Colonic mucosa (tissue), 4 donors: Measurements from ENCODE around the gene SMC2. TPM values are rescaled to one million over a fixed set of nuclear protein-coding genes. Genes with fewer than 3 reads are reported as not detected.

Experiments
- DNase-seq: peaks from one replicate; pipeline ENCODE4 v3.0.0-alpha.2; 2020
- H3K27ac ChIP-seq: fragments of 200-600 bp; one replicate; pipeline ENCODE4 v1.8.0; 2021
- H3K27me3 ChIP-seq: fragments of 200-600 bp; one replicate; pipeline ENCODE4 v1.8.0; 2021
- H3K36me3 ChIP-seq: fragments of 200-600 bp; one replicate; pipeline ENCODE4 v1.8.0; 2021
- H3K4me1 ChIP-seq: fragments of 200-600 bp; one replicate; pipeline ENCODE4 v1.8.0; 2021; ENCODE audit warnings: mild to moderate bottlenecking
- H3K4me3 ChIP-seq: fragments of 200-600 bp; one replicate; pipeline ENCODE4 v1.8.0; 2021
- H3K9ac ChIP-seq, 2 donors: one replicate each; pipeline ENCODE4 v1.7.0; 2013; ENCODE audit warnings: control low read depth in 2 of 2, low read depth in 2 of 2, low read length in 2 of 2
- H3K9me3 ChIP-seq: fragments of 200-600 bp; one replicate; pipeline ENCODE4 v1.8.0; 2021
- intact Hi-C: fragments of 100-400 bp; cut with DNase I; formaldehyde crosslinking; loops from one replicate; pipeline ENCODE4 v1.14.1; 2022
- total RNA-seq, 2 donors: library from RNA; stranded (reverse); fragmentation: NEBNext Ultra II Directional in 1 of 2; extraction: Animal tissue kit (Norgen Biotek cat#: 25700) in 1 of 2; gene quantifications; one replicate each; pipeline ENCODE4 v1.2.1, GENCODE V29; 2021
- TF ChIP-seq, protein P1 (sequence below): fragments of 200-600 bp; IDR thresholded peaks from one replicate; pipeline ENCODE4 v1.8.0; 2022; ENCODE audit warnings: antibody characterized with exemption, mild to moderate bottlenecking
- donor health status: healthy.
- donor health status: DM: no; HTN: no; CAD: no.
- donor health status: DM: no; HTN: no; CAD: no.

SMC2 gene
- 10 to 100 TPM; 14.4 to 37.2 TPM for total RNA-seq

DNA sequence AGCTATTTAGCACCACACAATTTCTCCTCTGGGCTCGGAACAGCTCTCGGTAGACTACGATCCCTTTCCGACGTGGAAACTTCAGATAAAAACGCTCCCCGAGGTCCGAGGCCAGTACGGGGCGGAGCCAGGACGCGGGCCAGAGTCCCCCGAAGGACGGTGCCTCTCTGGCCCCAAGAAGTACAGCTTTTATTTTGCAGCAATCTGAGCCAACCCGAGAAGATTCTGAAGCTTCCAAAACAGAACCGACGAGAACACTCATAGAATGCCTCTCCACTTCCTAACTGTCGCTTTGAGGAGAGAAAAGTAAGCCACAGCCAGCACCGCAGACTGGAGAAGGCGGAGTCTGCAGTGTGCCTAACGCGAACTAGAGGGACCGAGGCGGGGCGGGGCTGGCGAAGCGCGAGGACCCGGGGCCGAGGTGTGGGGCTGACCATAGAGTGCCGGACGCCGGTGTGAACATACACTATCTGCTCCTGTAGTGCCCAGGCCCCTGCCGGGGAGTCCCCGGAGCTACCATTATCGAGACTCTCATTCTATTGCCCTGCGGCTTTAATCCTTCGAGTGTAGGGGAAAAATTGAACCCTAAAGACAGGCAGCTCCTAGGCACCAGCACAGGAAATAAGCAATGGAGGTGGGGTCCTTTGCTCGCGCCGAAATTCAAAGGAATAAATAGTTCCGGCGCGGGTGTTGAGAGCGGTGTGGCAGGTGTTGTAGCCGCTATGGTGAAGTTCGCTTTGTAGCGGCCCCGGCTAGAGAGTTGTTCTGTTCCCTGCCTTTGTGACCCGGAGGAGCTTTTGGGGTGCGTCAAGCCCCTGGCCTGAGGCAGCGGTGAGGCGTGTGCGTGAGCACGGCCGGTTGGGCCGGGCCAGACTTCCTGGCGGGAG, at the start of gene SMC2:
SMC2 (plus strand) TSS at position 663 of the 887 bp plus-strand sequence. CDS start 1,076 bp downstream, outside the sequence.
- H3K4me1 ChIP-seq, result peaks cover 8% of the 10 kb centered on the region
- TF ChIP-seq, protein P1, sequence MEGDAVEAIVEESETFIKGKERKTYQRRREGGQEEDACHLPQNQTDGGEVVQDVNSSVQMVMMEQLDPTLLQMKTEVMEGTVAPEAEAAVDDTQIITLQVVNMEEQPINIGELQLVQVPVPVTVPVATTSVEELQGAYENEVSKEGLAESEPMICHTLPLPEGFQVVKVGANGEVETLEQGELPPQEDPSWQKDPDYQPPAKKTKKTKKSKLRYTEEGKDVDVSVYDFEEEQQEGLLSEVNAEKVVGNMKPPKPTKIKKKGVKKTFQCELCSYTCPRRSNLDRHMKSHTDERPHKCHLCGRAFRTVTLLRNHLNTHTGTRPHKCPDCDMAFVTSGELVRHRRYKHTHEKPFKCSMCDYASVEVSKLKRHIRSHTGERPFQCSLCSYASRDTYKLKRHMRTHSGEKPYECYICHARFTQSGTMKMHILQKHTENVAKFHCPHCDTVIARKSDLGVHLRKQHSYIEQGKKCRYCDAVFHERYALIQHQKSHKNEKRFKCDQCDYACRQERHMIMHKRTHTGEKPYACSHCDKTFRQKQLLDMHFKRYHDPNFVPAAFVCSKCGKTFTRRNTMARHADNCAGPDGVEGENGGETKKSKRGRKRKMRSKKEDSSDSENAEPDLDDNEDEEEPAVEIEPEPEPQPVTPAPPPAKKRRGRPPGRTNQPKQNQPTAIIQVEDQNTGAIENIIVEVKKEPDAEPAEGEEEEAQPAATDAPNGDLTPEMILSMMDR, result no peak
- peak; percentile 95 for DNase-seq
- H3K27me3 ChIP-seq, result no peaks in the 10 kb centered on the region
- no peaks in the 10 kb centered on the region for H3K9me3 ChIP-seq
- H3K27ac ChIP-seq, result peak within 1 kb of the TSS; percentile 90
- H3K9ac ChIP-seq, result peak within 1 kb of the TSS; percentile 52 to 84
- intact Hi-C loops, result no loop called here
- no peaks in the 10 kb centered on the region for H3K36me3 ChIP-seq
- peak within 1 kb of the TSS; percentile 56 for H3K4me3 ChIP-seq

DNA sequence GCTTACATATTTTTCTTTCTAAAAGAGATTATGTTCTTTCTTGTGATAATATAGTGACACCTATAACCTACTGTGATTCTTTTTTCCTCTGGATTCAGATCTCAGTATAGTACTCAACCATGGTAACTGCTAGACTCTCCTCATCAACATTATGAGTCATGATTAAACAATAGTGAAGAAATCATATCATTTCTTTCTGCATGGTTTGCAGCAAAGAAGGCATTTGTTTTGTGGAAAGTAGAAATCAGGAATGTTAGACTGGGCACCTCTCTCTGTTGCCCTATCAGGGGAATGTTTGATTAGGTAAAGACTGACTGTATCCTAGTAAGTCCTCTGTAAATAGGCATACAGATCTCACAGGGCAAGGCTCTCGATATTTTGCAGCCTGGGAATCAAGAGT, 25.6 kb upstream of the SMC2 start:
- no peaks in the 10 kb centered on the region for H3K27me3 ChIP-seq
- H3K36me3 ChIP-seq, result no peaks in the 10 kb centered on the region
- TF ChIP-seq, protein P1, result no peak
- H3K27ac ChIP-seq, result no peak overlapping the region
- H3K9me3 ChIP-seq, result no peaks in the 10 kb centered on the region
- no peak overlapping the region for H3K4me3 ChIP-seq
- H3K4me1 ChIP-seq, result no peaks in the 10 kb centered on the region
- no peak overlapping the region for H3K9ac ChIP-seq
- intact Hi-C loops, result no loop called here
- DNase-seq, result no peak

DNA sequence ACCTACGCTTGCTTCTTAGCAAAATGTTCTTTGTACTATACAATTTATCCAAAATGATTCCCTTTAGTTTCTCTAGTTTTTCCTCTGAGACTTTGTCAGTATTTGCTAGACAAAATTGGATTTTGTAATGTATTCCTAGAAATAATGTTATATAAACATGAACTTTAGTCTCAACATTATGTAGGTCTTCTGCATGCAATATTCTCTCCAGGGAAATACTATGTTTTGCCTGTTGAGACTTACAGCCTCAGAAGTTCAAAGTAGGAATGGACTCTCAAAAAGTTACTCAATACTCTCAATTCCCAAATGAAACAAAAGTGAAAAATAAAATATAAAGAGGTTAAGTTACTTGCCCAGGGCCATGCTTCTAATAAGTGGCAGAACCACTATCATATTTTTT, 24.8 kb upstream of the SMC2 start:
- Histone ChIP-seq H3K9ac (no peak overlapping the region), H3K36me3 (no peaks in the 10 kb centered on the region), H3K9me3 (no peaks in the 10 kb centered on the region), H3K27me3 (no peaks in the 10 kb centered on the region), H3K27ac (no peak overlapping the region), H3K4me1 (no peaks in the 10 kb centered on the region), H3K4me3 (no peak overlapping the region)
- intact Hi-C loops, result no loop called here
- DNase-seq, result no peak
- TF ChIP-seq, protein P1, result no peak

DNA sequence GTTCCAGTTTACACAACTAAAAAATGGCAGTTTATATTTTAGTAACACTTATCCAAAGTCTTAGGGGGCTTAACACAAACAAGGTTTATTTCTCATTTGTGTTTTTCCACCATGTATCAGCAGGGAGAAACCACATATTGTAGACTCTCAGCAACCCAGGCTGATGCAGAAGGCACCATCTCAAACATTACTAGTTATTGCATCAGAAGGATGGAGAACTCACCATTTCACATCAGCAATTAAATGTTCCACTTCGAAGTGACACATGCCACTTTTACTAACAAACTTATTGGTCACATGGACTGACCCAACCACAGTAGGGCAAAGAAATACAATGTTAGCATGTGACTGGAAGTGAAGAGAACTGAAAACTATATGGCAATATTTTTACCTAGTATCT, 22.5 kb upstream of the SMC2 start:
- Histone ChIP-seq H3K9me3 (no peaks in the 10 kb centered on the region), H3K27me3 (no peaks in the 10 kb centered on the region), H3K36me3 (no peaks in the 10 kb centered on the region), H3K9ac (no peak overlapping the region), H3K4me1 (no peaks in the 10 kb centered on the region), H3K4me3 (no peak overlapping the region), H3K27ac (no peak overlapping the region)
- no peak for DNase-seq
- TF ChIP-seq, protein P1, result no peak
- intact Hi-C loops, result loop anchor here (10.0 kb wide), 1 partner anchor 57 kb away; no protein-coding TSS in a partner anchor

DNA sequence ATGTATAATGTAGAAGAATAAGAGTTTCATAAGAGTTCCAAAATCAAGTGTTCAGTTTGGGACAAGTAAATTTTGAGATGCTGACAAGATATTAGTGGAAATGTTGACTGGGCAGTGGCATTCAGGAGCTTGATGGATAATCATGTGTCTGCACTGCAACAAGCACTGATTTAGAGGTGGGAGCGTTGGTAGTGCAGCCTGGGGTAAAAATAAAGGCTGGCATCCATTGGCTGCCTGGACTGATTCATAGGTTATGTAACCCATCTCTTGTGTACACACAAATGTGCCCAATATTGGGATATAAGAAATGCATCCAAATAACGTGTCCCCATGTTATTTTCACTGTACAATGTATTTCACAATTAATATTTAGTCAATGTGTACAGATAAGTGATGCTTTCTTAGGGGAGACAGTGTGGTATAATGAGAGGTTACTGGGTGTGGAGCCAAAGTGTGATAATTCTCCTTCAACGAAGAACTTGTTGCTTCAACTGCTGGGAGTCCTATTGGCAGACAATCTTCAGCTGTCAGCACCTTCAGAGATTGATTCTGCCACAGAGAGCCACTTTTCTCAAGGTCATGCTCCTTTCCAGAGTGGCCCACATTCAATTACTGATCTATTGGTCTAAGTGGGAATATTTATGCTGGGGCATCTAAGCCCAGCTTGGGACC, 20.9 kb upstream of the SMC2 start:
- no peaks in the 10 kb centered on the region for H3K9me3 ChIP-seq
- no peak overlapping the region for H3K9ac ChIP-seq
- H3K4me3 ChIP-seq, result no peak overlapping the region
- intact Hi-C loops, result loop anchor here (10.0 kb wide), 1 partner anchor 58 kb away; no protein-coding TSS in a partner anchor
- no peak overlapping the region for H3K27ac ChIP-seq
- no peaks in the 10 kb centered on the region for H3K36me3 ChIP-seq
- no peak for DNase-seq
- H3K4me1 ChIP-seq, result no peaks in the 10 kb centered on the region
- TF ChIP-seq, protein P1, result no peak
- no peaks in the 10 kb centered on the region for H3K27me3 ChIP-seq
